ENCODE results near the gene CORIN. TPM values are rescaled to one million over a fixed set of nuclear protein-coding genes. Genes with fewer than 3 reads are reported as not detected.

Gene CORIN
- total RNA-seq, 1 experiment from 2014 or later, result 3.5 TPM

DNA sequence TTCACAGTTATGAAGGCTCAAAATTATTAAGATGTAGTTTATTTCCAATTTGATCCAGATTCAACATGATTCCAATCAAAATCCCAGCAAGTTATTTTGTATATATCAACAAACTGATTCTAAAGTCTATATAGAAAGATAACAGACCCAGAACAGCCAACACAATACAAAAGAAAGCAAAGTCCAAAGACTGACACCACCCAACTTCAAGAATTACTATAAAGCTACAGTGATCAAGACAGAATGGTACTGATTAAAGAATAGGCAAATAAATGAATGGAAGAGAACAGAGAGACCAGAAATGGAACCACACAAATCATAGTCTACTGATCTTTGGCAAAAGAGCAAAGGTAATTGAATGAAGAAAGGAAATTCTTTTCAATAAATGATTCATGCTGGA lies 41.6 kb upstream of the CORIN start:
- ChIA-PET CTCF (no interaction called here), RAD21 (ENCODE audit: low non-redundant PET in 1 of 2, low total read pairs in 2 of 2, uncharacterized antibody in 2 of 2, unreplicated experiment in 2 of 2) (no interaction called here), POLR2A (interaction anchor here (0.7 kb wide), 1 partner anchor 20 kb away, joined by 6 read pairs; no protein-coding TSS in a partner anchor)
- ATAC-seq, result no peak
- Histone ChIP-seq H3K27ac (ENCODE audit: low read depth, low read length) (no peak overlapping the region), H2AFZ (ENCODE audit: low read depth, low read length, poor library complexity, severe bottlenecking) (no peak overlapping the region), H3K9ac (ENCODE audit: low read length) (no peak overlapping the region), H3K4me3 (replicated peaks in 1 of 2; ENCODE audit: low read depth in 1 of 2, low read length in 2 of 2) (no peak overlapping the region), H3K36me3 (ENCODE audit: control insufficient read depth in 1 of 2, insufficient read depth in 2 of 2, low read length in 2 of 2) (peaks cover 55 to 66% of the 10 kb centered on the region in 2 experiments), H3K4me2 (ENCODE audit: low read length) (no peak overlapping the region), H3K79me2 (ENCODE audit: insufficient read depth, low read length) (no peaks in the 10 kb centered on the region), H4K20me1 (ENCODE audit: insufficient read depth) (0 out of 2 replicates have a peak, but pooled peaks cover 6% of the 10 kb centered on the region), H3K9me3 (ENCODE audit: control insufficient read depth in 1 of 2, insufficient read depth in 1 of 2, low read depth in 1 of 2, low read length in 2 of 2) (no peaks in the 10 kb centered on the region), H3K4me1 (ENCODE audit: control insufficient read depth in 1 of 2, insufficient read depth in 2 of 2, low read length in 2 of 2) (no peaks in the 10 kb centered on the region), H3K9me2 (ENCODE audit: insufficient read depth) (no peaks in the 10 kb centered on the region), H3K27me3 (ENCODE audit: insufficient read depth, low read length) (no peaks in the 10 kb centered on the region)
- intact Hi-C loops (cut with micrococcal nuclease), result no loop called here
- TF ChIP-seq TCF7L2 (IDR thresholded peaks at IDR 0.05; ENCODE audit: borderline replicate concordance, extremely low read depth, insufficient read depth, insufficient read length) (no peak), ZFX (IDR thresholded peaks at IDR 0.05) (no peak), ZNF274 (IDR thresholded peaks at IDR 0.05; ENCODE audit: low read depth, low read length) (no peak), YY1 (IDR thresholded peaks at IDR 0.05; ENCODE audit: extremely low read depth, insufficient replicate concordance, low read depth, low read length) (no peak), EZH2 (IDR thresholded peaks at IDR 0.05) (no peak), ELF1 (IDR thresholded peaks at IDR 0.05; ENCODE audit: borderline replicate concordance, low read depth) (no peak), CBX3 (IDR thresholded peaks at IDR 0.05; ENCODE audit: low read depth) (no peak), SIN3A (IDR thresholded peaks at IDR 0.05; ENCODE audit: low read depth) (no peak), CEBPB (IDR thresholded peaks at IDR 0.05; ENCODE audit: low read depth) (no peak)
- TF ChIP-seq, protein P1, sequence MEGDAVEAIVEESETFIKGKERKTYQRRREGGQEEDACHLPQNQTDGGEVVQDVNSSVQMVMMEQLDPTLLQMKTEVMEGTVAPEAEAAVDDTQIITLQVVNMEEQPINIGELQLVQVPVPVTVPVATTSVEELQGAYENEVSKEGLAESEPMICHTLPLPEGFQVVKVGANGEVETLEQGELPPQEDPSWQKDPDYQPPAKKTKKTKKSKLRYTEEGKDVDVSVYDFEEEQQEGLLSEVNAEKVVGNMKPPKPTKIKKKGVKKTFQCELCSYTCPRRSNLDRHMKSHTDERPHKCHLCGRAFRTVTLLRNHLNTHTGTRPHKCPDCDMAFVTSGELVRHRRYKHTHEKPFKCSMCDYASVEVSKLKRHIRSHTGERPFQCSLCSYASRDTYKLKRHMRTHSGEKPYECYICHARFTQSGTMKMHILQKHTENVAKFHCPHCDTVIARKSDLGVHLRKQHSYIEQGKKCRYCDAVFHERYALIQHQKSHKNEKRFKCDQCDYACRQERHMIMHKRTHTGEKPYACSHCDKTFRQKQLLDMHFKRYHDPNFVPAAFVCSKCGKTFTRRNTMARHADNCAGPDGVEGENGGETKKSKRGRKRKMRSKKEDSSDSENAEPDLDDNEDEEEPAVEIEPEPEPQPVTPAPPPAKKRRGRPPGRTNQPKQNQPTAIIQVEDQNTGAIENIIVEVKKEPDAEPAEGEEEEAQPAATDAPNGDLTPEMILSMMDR (IDR thresholded peaks at IDR 0.05 in 2 of 3, conservative IDR thresholded peaks at IDR 0.05 in 1 of 3; ENCODE audit: borderline replicate concordance in 1 of 3, insufficient read depth in 1 of 3, low read depth in 2 of 3, low read length in 2 of 3), result no peak
- TF ChIP-seq, protein P2, sequence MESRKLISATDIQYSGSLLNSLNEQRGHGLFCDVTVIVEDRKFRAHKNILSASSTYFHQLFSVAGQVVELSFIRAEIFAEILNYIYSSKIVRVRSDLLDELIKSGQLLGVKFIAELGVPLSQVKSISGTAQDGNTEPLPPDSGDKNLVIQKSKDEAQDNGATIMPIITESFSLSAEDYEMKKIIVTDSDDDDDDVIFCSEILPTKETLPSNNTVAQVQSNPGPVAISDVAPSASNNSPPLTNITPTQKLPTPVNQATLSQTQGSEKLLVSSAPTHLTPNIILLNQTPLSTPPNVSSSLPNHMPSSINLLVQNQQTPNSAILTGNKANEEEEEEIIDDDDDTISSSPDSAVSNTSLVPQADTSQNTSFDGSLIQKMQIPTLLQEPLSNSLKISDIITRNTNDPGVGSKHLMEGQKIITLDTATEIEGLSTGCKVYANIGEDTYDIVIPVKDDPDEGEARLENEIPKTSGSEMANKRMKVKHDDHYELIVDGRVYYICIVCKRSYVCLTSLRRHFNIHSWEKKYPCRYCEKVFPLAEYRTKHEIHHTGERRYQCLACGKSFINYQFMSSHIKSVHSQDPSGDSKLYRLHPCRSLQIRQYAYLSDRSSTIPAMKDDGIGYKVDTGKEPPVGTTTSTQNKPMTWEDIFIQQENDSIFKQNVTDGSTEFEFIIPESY (IDR thresholded peaks at IDR 0.05; ENCODE audit: extremely low read depth, insufficient replicate concordance, low read length), result no peak
- no peak for DNase-seq (ENCODE audit: low read depth, low spot score)
- no TSS peak for BruUV-seq (replicated peaks)

All from HCT116 (cell line).